Measurements from ENCODE around the gene LSM10. TPM values are rescaled to one million over a fixed set of nuclear protein-coding genes. Genes with fewer than 3 reads are reported as not detected.

The LSM10 gene
- total and polyA plus RNA-seq, 9 of the 15 experiments (the other 6 are each of a cell fraction or from before 2014, with no cell fraction given), result 13.2 to 146 (median 68.9) TPM

GRCh38 chr1:36397378-36398230, at the start of gene LSM10 (continued):
- peak; percentile 47 for TF ChIP-seq GTF2B (IDR thresholded peaks at IDR 0.05; ENCODE audit: extremely low read depth, insufficient read length)

- TF ChIP-seq RBM25 (IDR thresholded peaks at IDR 0.05; ENCODE audit: low read depth, low read length, severe bottlenecking), result peak; percentile 93
- no peak for TF ChIP-seq UBTF (IDR thresholded peaks at IDR 0.05; ENCODE audit: borderline replicate concordance in 1 of 2, low read depth in 2 of 2, low read length in 2 of 2)
- H4K20me1 ChIP-seq (replicated peaks; ENCODE audit: control insufficient read depth, insufficient read depth, low read length), result no peaks in the 10 kb centered on the region
- H2AFZ ChIP-seq (ENCODE audit: low read depth, low read length), result peak overlapping the region; percentile 92; the same call in 1 of the 2 replicates
- DNase-seq (ENCODE audit: extremely low read depth in 1 of 4, low spot score in 3 of 4) (no peak), ATAC-seq (no peak), FAIRE-seq (no peak)
- H3K36me3 ChIP-seq (ENCODE audit: control insufficient read depth, insufficient read depth, low read length), result no peaks in the 10 kb centered on the region; the same call in 2 of the 3 replicates
- no peak overlapping the region for H3K27ac ChIP-seq (ENCODE audit: extremely low read depth, low read depth, low read length)
- in situ Hi-C loops (cut with MboI) (no loop called here), intact Hi-C loops (cut with micrococcal nuclease) (loop anchor here (2.0 to 10.0 kb wide), 2 partner anchors 63 to 97 kb away; no protein-coding TSS in a partner anchor)
- H3K9ac ChIP-seq (ENCODE audit: insufficient read depth in 1 of 2, low read depth in 2 of 2, low read length in 2 of 2), result no peak overlapping the region
- H3K27me3 ChIP-seq (ENCODE audit: control insufficient read depth in 2 of 2, insufficient read depth in 2 of 2, low read length in 2 of 2), result no peaks in the 10 kb centered on the region
- POLR2A ChIA-PET, result interaction anchor here (0.6 kb wide), 2 partner anchors 12 to 962 kb away, joined by 3 to 5 read pairs; no protein-coding TSS in a partner anchor
- peaks cover 14 to 19% of the 10 kb centered on the region in 2 experiments for H3K4me1 ChIP-seq (replicated peaks in 1 of 2; ENCODE audit: control insufficient read depth in 2 of 2, insufficient read depth in 2 of 2, low read length in 2 of 2)
- no TSS peak for BruUV-seq (replicated peaks)
- no peaks in the 10 kb centered on the region for H3K9me1 ChIP-seq (ENCODE audit: control insufficient read depth, insufficient read depth, low read length)
- H3K79me2 ChIP-seq (ENCODE audit: control insufficient read depth, insufficient read depth, low read length), result no peaks in the 10 kb centered on the region
- H3K4me3 ChIP-seq, result no peak overlapping the region
- H3K4me2 ChIP-seq (ENCODE audit: insufficient read depth, low read length), result no peak overlapping the region
- CTCF ChIA-PET (ENCODE audit: low intra/inter-chr PET ratio), result no interaction called here
- H3K9me3 ChIP-seq (replicated peaks; ENCODE audit: control insufficient read depth, insufficient read depth, low read depth, low read length), result no peaks in the 10 kb centered on the region
Observed at GRCh38 chr1:36447450-36447849, 49.7 kb upstream of the LSM10 start.

Measured in K562 (cell line).